Breast epithelium (tissue), 4 donors: ENCODE data around the gene PLP2. TPM values are rescaled to one million over a fixed set of nuclear protein-coding genes. Genes with fewer than 3 reads are reported as not detected.

Source experiments
- DNase-seq, 2 donors: peaks; one replicate each; pipeline ENCODE4 v3.0.0-alpha.2; 2019; ENCODE audit warnings: low spot score in 2 of 2
- H3K27ac ChIP-seq, 2 donors: fragments of 200-600 bp; sonication (generic) in 1 of 2; one replicate each; pipeline ENCODE4 v1.5.1; 2016 to 2019; ENCODE audit warnings: mild to moderate bottlenecking in 1 of 2
- H3K27me3 ChIP-seq, 2 donors: fragments of 200-600 bp; sonication (generic) in 1 of 2; one replicate each; pipeline versions ENCODE4 v1.5.1 to v1.6.0; 2017 to 2019; ENCODE audit warnings: control low read depth in 1 of 2, mild to moderate bottlenecking in 1 of 2
- H3K36me3 ChIP-seq: fragments of 200-600 bp; one replicate; pipeline ENCODE4 v1.5.1; 2019
- H3K4me1 ChIP-seq, 2 donors: fragments of 200-600 bp; sonication (generic); one replicate each; pipeline ENCODE4 v1.5.1; 2016 to 2019; ENCODE audit warnings: control low read depth in 1 of 2
- H3K4me3 ChIP-seq, 3 donors: fragments of 200-600 bp; sonication (generic); 1 replicate in 2 of 3; 2 replicates in 1 of 3; pipeline ENCODE4 v1.5.1; 2016 to 2019; ENCODE audit warnings: mild to moderate bottlenecking in 3 of 3, moderate library complexity in 2 of 3
- H3K9me3 ChIP-seq, 2 donors: fragments of 200-600 bp; sonication (generic) in 1 of 2; one replicate each; pipeline ENCODE4 v1.5.1; 2016 to 2019; ENCODE audit warnings: control low read depth in 1 of 2
- CTCF ChIP-seq, 3 donors: fragments of 450-650 bp; IDR thresholded peaks; one replicate each; pipeline ENCODE4 v1.5.1; 2016 to 2017; ENCODE audit warnings: antibody characterized with exemption in 3 of 3, mild to moderate bottlenecking in 3 of 3, moderate library complexity in 3 of 3
- POLR2A ChIP-seq: fragments of 450-650 bp; IDR thresholded peaks from one replicate; pipeline ENCODE4 v1.6.1; 2016; ENCODE audit warnings: antibody characterized with exemption, mild to moderate bottlenecking, moderate library complexity
- POLR2AphosphoS5 ChIP-seq, 3 donors: sonication (generic); formaldehyde crosslinking; IDR thresholded peaks; one replicate each; pipeline ENCODE4 v1.6.1; 2017; ENCODE audit warnings: antibody characterized with exemption in 3 of 3
- intact Hi-C: fragments of 100-400 bp; cut with DNase I; formaldehyde crosslinking; loops from one replicate; pipeline ENCODE4 v1.15.1; 2023; ENCODE audit warnings: low total_unique reads
- total RNA-seq, 3 donors: library from RNA; depleted of rRNA; stranded (reverse); fragments of >200 nt; gene quantifications; one replicate each; pipeline ENCODE4 v1.1.0, GENCODE V29; 2016

The PLP2 gene
- total RNA-seq, 3 donors from 2014 or later = 23.4 to 27.9 (median 27.8) TPM

GRCh38 chrX:49206543-49206942 is 34.8 kb downstream of the PLP2 start:
- intact Hi-C loops = no loop called here
- no peak for DNase-seq
- H3K4me3 ChIP-seq = no peak overlapping the region

GRCh38 chrX:49208399-49208798 is 36.7 kb downstream of the PLP2 start:
- TF ChIP-seq CTCF (IDR thresholded peaks at IDR 0.05) = no peak
- TF ChIP-seq POLR2AphosphoS5 (IDR thresholded peaks at IDR 0.05) = no peak
- TF ChIP-seq POLR2A = no peak
- Histone ChIP-seq H3K4me3 (no peak overlapping the region), H3K36me3 (no peaks in the 10 kb centered on the region), H3K4me1 (no peaks in the 10 kb centered on the region), H3K27ac (no peak overlapping the region), H3K9me3 (no peaks in the 10 kb centered on the region), H3K27me3 (peaks cover 0 to 77% of the 10 kb centered on the region in 2 donors)
- intact Hi-C loops = no loop called here
- no peak for DNase-seq

More at GRCh38 chrX:49206543-49206942, 34.8 kb downstream of the PLP2 start:
- H3K27ac ChIP-seq = no peak overlapping the region
- H3K9me3 ChIP-seq = no peaks in the 10 kb centered on the region
- H3K36me3 ChIP-seq = no peaks in the 10 kb centered on the region
- TF ChIP-seq CTCF (IDR thresholded peaks at IDR 0.05) = no peak
- no peak for TF ChIP-seq POLR2A
- TF ChIP-seq POLR2AphosphoS5 (IDR thresholded peaks at IDR 0.05) = no peak
- no peaks in the 10 kb centered on the region for H3K4me1 ChIP-seq
- H3K27me3 ChIP-seq = peaks cover 0 to 71% of the 10 kb centered on the region in 2 donors

- Histone ChIP-seq H3K4me1 (no peaks in the 10 kb centered on the region), H3K9me3 (no peaks in the 10 kb centered on the region), H3K27me3 (peaks cover 0 to 65% of the 10 kb centered on the region in 2 donors), H3K36me3 (no peaks in the 10 kb centered on the region), H3K4me3 (no peak overlapping the region), H3K27ac (no peak overlapping the region)
- TF ChIP-seq CTCF (IDR thresholded peaks at IDR 0.05) = no peak
- no peak for TF ChIP-seq POLR2AphosphoS5 (IDR thresholded peaks at IDR 0.05)
- TF ChIP-seq POLR2A = no peak
- intact Hi-C loops = no loop called here
- no peak for DNase-seq
Measured at GRCh38 chrX:49209434-49210251, 37.9 kb downstream of the PLP2 start.

- Histone ChIP-seq H3K27ac (no peak overlapping the region), H3K9me3 (no peaks in the 10 kb centered on the region), H3K27me3 (peaks cover 0 to 59% of the 10 kb centered on the region in 2 donors), H3K36me3 (no peaks in the 10 kb centered on the region), H3K4me3 (no peak overlapping the region), H3K4me1 (no peaks in the 10 kb centered on the region)
- intact Hi-C loops = no loop called here
- TF ChIP-seq CTCF (IDR thresholded peaks at IDR 0.05) (no peak), POLR2A (no peak), POLR2AphosphoS5 (IDR thresholded peaks at IDR 0.05) (no peak)
- DNase-seq = no peak
Measured at GRCh38 chrX:49210406-49210805, 38.7 kb downstream of the PLP2 start.

- TF ChIP-seq CTCF (IDR thresholded peaks at IDR 0.05) (no peak), POLR2AphosphoS5 (IDR thresholded peaks at IDR 0.05) (no peak), POLR2A (no peak)
Measured at GRCh38 chrX:49211074-49211473, 39.4 kb downstream of the PLP2 start.

More at GRCh38 chrX:49211074-49211473, 39.4 kb downstream of the PLP2 start:
- Histone ChIP-seq H3K27ac (no peak overlapping the region), H3K4me1 (no peaks in the 10 kb centered on the region), H3K4me3 (no peak overlapping the region), H3K36me3 (no peaks in the 10 kb centered on the region), H3K27me3 (peaks cover 0 to 58% of the 10 kb centered on the region in 2 donors), H3K9me3 (no peaks in the 10 kb centered on the region)
- intact Hi-C loops = no loop called here
- DNase-seq = no peak
